Natural killer cell treated with Interleukin-12 subunit alpha and Interleukin-12 subunit beta and Interleukin-15 and Interleukin-18, amount 100 ng/mL, for 72 hours (primary cell): ENCODE data around the gene ST6GAL2. TPM values are rescaled to one million over a fixed set of nuclear protein-coding genes. Genes with fewer than 3 reads are reported as not detected.

Source experiments
- ATAC-seq, 2 donors: fragments of 150-1000 bp; cut with Tn5 transposase in 1 of 2; sonication (Bioruptor Pico), chemical (Tn5 transposase) in 1 of 2; 2 replicates each; pipeline ENCODE4 v1.10.0; 2021
- DNase-seq: peaks from one replicate; pipeline ENCODE4 v3.0.0; 2022; ENCODE audit warnings: low spot score
- H3K27ac Mint-ChIP-seq, 2 donors: 1 replicate in 1 of 2; 2 replicates in 1 of 2; pipeline ENCODE4 v1.8.0; 2022; ENCODE audit warnings: mixed read lengths in 2 of 2, mild to moderate bottlenecking in 1 of 2, moderate library complexity in 1 of 2
- H3K27me3 Mint-ChIP-seq, 2 donors: 1 replicate in 1 of 2; 2 replicates in 1 of 2; pipeline ENCODE4 v1.8.0; 2022; ENCODE audit warnings: mixed read lengths in 2 of 2
- H3K36me3 Mint-ChIP-seq: one replicate; pipeline ENCODE4 v1.8.0; 2022; ENCODE audit warnings: mixed read lengths
- H3K4me1 Mint-ChIP-seq, 2 donors: 1 replicate in 1 of 2; 2 replicates in 1 of 2; pipeline ENCODE4 v1.8.0; 2022; ENCODE audit warnings: low read depth in 2 of 2, mixed read lengths in 2 of 2, mild to moderate bottlenecking in 1 of 2
- H3K4me3 Mint-ChIP-seq: one replicate; pipeline ENCODE4 v1.8.0; 2022; ENCODE audit warnings: mixed read lengths
- H3K9me3 Mint-ChIP-seq: 2 replicates; pipeline ENCODE4 v1.8.0; 2022; ENCODE audit warnings: mixed read lengths
- total RNA-seq, 2 donors: library from RNA; stranded (reverse); gene quantifications; one replicate each; pipeline ENCODE4 v1.2.3, GENCODE V29; 2022

The ST6GAL2 gene
- total RNA-seq, 2 donors from 2014 or later, result not detected

DNA sequence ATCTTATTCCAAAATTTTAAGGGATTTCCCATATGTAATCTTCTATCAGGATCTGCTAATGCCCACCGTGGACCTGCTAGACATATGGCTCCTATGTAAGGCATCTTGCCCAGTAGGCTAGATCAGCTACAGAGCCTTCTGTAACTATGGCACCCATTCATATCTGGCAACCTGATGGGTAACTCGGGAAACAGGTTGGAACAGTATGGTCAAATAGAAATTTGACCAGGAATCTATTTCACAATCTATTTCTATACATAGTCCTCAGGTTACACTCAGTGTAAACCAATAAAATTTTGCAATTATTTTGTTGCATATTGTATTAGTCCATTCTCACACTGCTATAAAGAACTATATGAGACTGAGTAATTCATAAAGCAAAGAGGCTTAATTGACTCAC is 93.3 kb downstream of the ST6GAL2 start:
- H3K9me3 Mint-ChIP-seq, result peaks cover 8% of the 10 kb centered on the region
- H3K27ac Mint-ChIP-seq, result no peak overlapping the region
- no peak overlapping the region for H3K4me3 Mint-ChIP-seq

DNA sequence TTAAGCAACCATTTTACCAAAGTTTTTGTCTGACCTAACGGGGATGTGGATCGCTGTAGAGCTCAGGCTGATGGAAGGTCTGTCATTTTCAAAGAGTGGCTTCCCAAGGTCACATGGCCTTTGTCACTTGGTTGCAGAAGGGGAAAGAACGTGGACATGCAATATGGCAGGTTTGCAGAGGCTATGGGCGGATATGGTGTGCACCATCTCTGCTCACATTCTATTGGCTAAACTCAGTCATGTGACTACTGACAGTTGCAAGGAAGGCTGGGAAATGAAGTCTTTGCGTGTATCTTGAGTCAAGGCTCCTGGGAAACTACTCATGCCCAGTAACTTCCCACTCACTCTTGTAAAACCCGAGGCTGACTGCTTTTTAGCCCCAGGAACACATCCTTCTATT is 96.8 kb downstream of the ST6GAL2 start:
- DNase-seq, result no peak
- ATAC-seq, result no peak
- Mint-ChIP-seq H3K36me3 (no peaks in the 10 kb centered on the region), H3K9me3 (peaks cover 9% of the 10 kb centered on the region), H3K27me3 (no peaks in the 10 kb centered on the region), H3K4me3 (no peak overlapping the region), H3K27ac (no peak overlapping the region), H3K4me1 (no peaks in the 10 kb centered on the region)

More for the DNA sequence above, 93.3 kb downstream of the ST6GAL2 start:
- no peaks in the 10 kb centered on the region for H3K27me3 Mint-ChIP-seq
- no peak for ATAC-seq
- DNase-seq, result no peak
- no peaks in the 10 kb centered on the region for H3K36me3 Mint-ChIP-seq
- H3K4me1 Mint-ChIP-seq, result no peaks in the 10 kb centered on the region

DNA sequence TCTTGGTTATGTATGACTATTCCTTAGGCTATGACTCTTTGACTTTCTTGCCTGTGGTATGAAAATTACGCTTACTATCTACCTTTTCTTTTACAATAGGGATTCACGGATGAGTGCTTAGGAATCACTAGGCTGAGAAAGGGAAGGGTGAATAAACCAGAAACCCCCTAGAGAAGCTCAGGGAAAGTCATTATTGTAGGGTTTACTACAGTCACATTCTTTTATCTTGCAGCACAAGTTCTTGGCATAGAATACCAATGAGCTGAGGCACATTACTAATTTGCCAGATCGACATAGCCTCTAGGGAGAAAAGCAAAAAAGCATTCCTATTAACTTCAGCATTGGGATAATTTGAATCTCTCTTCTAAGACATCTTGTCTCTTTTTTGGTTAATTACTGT is 103.3 kb downstream of the ST6GAL2 start:
- no peaks in the 10 kb centered on the region for H3K4me1 Mint-ChIP-seq
- no peaks in the 10 kb centered on the region for H3K27me3 Mint-ChIP-seq
- DNase-seq, result no peak
- no peak overlapping the region for H3K27ac Mint-ChIP-seq
- H3K4me3 Mint-ChIP-seq, result no peak overlapping the region
- H3K9me3 Mint-ChIP-seq, result peaks cover 21% of the 10 kb centered on the region
- peaks cover 5% of the 10 kb centered on the region for H3K36me3 Mint-ChIP-seq
- ATAC-seq, result no peak

DNA sequence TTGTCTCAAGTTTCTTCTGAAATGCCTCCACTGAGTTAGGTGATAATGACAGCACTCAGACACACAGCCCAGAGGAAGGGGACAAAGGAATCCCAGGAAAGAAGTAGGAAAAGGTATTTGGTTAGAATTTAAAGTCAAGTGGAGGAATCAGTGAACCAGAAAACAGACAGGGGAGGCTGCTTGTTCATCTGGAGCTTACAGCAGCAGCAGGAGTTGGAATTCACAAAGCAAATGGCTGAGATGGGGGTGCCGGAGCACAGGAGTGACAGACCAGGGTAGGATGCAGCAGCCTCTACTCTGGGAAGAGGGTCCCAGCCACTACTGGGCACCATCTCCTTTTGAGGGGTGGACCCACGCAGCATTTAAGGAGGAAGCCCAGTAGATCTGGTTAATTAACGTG is 104.8 kb downstream of the ST6GAL2 start:
- ATAC-seq, result no peak
- peaks cover 5% of the 10 kb centered on the region for H3K36me3 Mint-ChIP-seq
- no peak overlapping the region for H3K4me3 Mint-ChIP-seq
- H3K9me3 Mint-ChIP-seq, result peaks cover 22% of the 10 kb centered on the region
- H3K27ac Mint-ChIP-seq, result no peak overlapping the region
- no peaks in the 10 kb centered on the region for H3K4me1 Mint-ChIP-seq
- DNase-seq, result no peak
- no peaks in the 10 kb centered on the region for H3K27me3 Mint-ChIP-seq

DNA sequence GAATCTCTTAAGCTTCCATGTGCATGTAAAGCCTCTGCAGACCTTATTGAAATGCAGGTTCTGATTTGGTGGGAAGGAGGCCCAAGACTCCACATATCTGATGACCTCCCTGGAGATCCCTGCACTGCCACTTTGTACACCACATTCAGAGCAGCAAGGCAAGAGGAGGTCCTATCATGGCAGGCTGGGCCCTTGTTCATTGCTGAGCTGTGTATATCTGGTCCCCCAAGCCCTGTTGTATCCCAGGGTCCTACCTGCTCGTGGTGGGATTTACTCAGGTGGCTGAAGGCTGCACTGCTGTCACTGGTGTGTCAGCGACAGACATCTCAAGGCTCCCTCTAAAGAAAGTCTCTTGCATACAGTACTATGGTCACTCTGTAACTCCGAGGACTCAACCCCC is 114.2 kb downstream of the ST6GAL2 start:
- peak in 1 of 2 donors; percentile 31 for ATAC-seq
- Mint-ChIP-seq H3K4me3 (no peak overlapping the region), H3K36me3 (no peaks in the 10 kb centered on the region), H3K27ac (no peak overlapping the region), H3K4me1 (no peaks in the 10 kb centered on the region), H3K9me3 (peaks cover 11% of the 10 kb centered on the region), H3K27me3 (no peaks in the 10 kb centered on the region)
- DNase-seq, result no peak

DNA sequence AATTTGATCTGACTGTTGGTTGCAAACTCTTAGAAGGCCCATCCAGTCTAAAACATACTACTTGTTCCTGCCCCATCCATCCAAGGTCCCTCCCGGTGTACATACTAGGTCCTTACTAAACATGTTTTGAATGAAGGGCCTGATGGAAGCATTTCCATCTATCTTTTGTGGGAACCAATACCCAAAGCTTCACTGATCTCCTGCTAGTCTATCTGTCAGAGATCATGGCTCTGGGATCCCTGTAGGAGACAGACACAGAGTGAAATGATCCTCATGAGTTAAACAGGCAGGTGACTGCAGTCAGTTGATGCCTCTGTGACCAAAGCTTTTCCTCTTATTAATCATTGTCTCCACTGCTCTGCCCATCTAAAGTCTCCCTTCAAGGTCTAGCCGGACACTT is 115.0 kb downstream of the ST6GAL2 start:
- Mint-ChIP-seq H3K36me3 (no peaks in the 10 kb centered on the region), H3K4me1 (no peaks in the 10 kb centered on the region), H3K4me3 (no peak overlapping the region), H3K27ac (no peak overlapping the region), H3K9me3 (peaks cover 9% of the 10 kb centered on the region), H3K27me3 (no peaks in the 10 kb centered on the region)
- DNase-seq, result no peak
- no peak for ATAC-seq

DNA sequence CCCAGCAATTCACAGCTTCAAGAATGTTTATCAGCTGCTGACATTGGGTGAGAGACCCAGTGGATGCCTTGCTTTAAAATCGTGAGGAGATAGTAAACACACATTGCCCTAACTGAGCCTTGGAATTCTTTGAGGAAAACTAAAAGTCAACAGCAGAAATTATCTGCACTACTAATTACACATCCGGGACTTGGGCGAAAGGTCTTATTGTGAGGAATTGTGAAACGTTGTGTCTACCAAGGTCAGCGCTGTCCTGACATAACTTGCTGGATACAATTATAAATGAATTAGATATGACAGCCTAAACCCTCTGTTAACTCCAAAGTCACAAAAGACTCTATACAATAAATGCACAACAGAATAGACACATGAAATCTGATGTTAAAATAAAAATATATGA is 121.4 kb downstream of the ST6GAL2 start:
- H3K36me3 Mint-ChIP-seq, result no peaks in the 10 kb centered on the region
- H3K4me1 Mint-ChIP-seq, result no peaks in the 10 kb centered on the region
- H3K9me3 Mint-ChIP-seq, result peaks cover 5% of the 10 kb centered on the region
- H3K27ac Mint-ChIP-seq, result no peak overlapping the region
- H3K4me3 Mint-ChIP-seq, result no peak overlapping the region
- no peaks in the 10 kb centered on the region for H3K27me3 Mint-ChIP-seq
- no peak for ATAC-seq
- no peak for DNase-seq

DNA sequence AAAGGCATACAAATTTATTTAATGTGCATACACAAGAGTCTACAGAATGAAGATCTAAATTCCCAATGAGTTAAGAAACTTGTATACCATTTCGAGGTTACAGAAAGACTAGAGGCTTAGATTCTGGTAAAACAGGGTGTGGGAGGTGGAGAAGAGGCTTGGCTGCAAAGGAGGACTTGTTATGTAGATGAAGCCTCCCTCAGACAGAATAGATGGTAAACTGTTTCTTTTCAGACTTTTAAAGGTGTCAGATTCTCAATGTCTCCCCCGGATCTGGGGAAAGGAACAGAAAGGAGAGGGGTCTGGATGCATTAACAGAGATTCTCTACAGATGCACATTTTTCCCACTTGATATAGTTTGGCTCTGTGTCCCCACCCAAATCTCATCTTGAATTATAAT is 126.0 kb downstream of the ST6GAL2 start:
- DNase-seq (no peak), ATAC-seq (no peak)
- H3K27ac Mint-ChIP-seq, result no peak overlapping the region
- H3K4me3 Mint-ChIP-seq, result no peak overlapping the region
- H3K36me3 Mint-ChIP-seq, result no peaks in the 10 kb centered on the region
- no peaks in the 10 kb centered on the region for H3K27me3 Mint-ChIP-seq
- H3K4me1 Mint-ChIP-seq, result no peaks in the 10 kb centered on the region
- H3K9me3 Mint-ChIP-seq, result peaks cover 3% of the 10 kb centered on the region

DNA sequence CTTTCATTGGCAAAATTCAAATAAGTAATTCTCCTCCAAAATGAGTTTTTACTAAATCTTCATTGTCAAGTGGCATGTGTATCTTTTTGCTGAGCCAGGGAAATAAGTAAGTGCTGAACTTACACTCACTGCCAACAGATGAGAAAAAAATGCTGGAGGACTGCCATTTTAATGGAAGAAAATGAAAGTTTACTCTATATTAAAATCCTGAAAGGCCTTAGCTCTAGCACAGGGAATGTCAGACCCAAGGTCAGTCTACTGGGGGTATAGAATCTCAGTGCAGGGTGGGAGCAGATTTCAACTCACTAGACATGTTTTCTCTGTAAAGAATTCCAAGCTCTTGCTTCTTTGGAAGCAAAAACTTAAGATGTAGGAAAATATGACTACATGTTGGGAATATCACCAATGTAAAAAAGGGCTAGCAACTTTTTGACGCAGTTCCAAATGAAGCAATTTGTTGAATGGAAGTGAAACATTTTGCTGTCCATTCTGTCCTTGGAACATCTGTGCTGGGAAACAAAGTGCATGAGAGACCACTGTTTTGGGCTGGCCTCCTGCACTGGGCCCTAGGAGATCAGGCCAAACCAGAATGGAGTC is 127.0 kb downstream of the ST6GAL2 start:
- H3K4me3 Mint-ChIP-seq, result no peak overlapping the region
- no peaks in the 10 kb centered on the region for H3K36me3 Mint-ChIP-seq
- H3K27me3 Mint-ChIP-seq, result no peaks in the 10 kb centered on the region
- no peak overlapping the region for H3K27ac Mint-ChIP-seq
- peaks cover 3% of the 10 kb centered on the region for H3K9me3 Mint-ChIP-seq
- no peak for ATAC-seq
- no peaks in the 10 kb centered on the region for H3K4me1 Mint-ChIP-seq
- DNase-seq, result no peak
